HFF-Myc (cell line): ENCODE data around the gene POU2F1.

ENCODE experiments used
- DNase-seq: peaks from one replicate; pipeline ENCODE4 v3.0.0-alpha.2; 2011; ENCODE audit warnings: low read depth; ENCODE audit errors: extremely low read depth
- H3K4me3 ChIP-seq: replicated peaks from 2 replicates; pipeline ENCODE4 v1.5.1; 2011; ENCODE audit warnings: low read depth, mild to moderate bottlenecking, control low read depth, low read length
- CTCF ChIP-seq: IDR thresholded peaks from 2 replicates; pipeline ENCODE4 v1.5.1; 2012; ENCODE audit warnings: mild to moderate bottlenecking, low read depth, low read length, control low read depth; ENCODE audit errors: missing control alignments

Gene POU2F1

GRCh38 chr1:167252986-167253385 lies 32.3 kb downstream of the POU2F1 start:
- TF ChIP-seq CTCF = no peak
- no peak for DNase-seq
- H3K4me3 ChIP-seq = no peak overlapping the region

- H3K4me3 ChIP-seq = no peak overlapping the region
- no peak for TF ChIP-seq CTCF
- DNase-seq = no peak
Measured at GRCh38 chr1:167258858-167259257, 38.2 kb downstream of the POU2F1 start.

GRCh38 chr1:167262836-167263235 lies 42.1 kb downstream of the POU2F1 start:
- no peak for DNase-seq
- no peak for TF ChIP-seq CTCF
- no peak overlapping the region for H3K4me3 ChIP-seq

- no peak overlapping the region for H3K4me3 ChIP-seq
- no peak for TF ChIP-seq CTCF
Measured at GRCh38 chr1:167263344-167263743, 42.7 kb downstream of the POU2F1 start.

GRCh38 chr1:167263819-167264464 lies 43.3 kb downstream of the POU2F1 start:
- DNase-seq = no peak
- H3K4me3 ChIP-seq = no peak overlapping the region
- no peak for TF ChIP-seq CTCF

More at GRCh38 chr1:167263344-167263743, 42.7 kb downstream of the POU2F1 start:
- no peak for DNase-seq

- TF ChIP-seq CTCF = no peak
Measured at GRCh38 chr1:167266965-167267364, 46.3 kb downstream of the POU2F1 start.

GRCh38 chr1:167268347-167268787 lies 47.7 kb downstream of the POU2F1 start:
- no peak for TF ChIP-seq CTCF
- no peak overlapping the region for H3K4me3 ChIP-seq
- DNase-seq = no peak

More at GRCh38 chr1:167266965-167267364, 46.3 kb downstream of the POU2F1 start:
- H3K4me3 ChIP-seq = no peak overlapping the region
- no peak for DNase-seq
